DND-41 (cell line): Measurements from ENCODE around the gene SQSTM1.
A peak's percentile ranks its signal among the peaks of the same experiment; 100 is the strongest.
"Not testable (repeated sequence)": the region's sequence is repeated elsewhere in the genome, so short reads cannot be mapped to it uniquely, and the experiment has no call there.

ENCODE experiments used
- ATAC-seq: fragments of 200-7000 bp; cut with Tn5 transposase; 3 replicates; pipeline ENCODE4 v1.9.1; 2021; ENCODE audit warnings: low read depth; ENCODE audit not compliant: insufficient read depth
- DNase-seq: peaks from one replicate; pipeline ENCODE4 v3.0.0-alpha.2; 2020
- H2AFZ ChIP-seq: 2 replicates; pipeline ENCODE4 v1.6.0; 2012; ENCODE audit warnings: low read depth, low read length
- H3K27ac ChIP-seq: 2 replicates; pipeline ENCODE4 v1.5.1; 2012; ENCODE audit warnings: low read length, inconsistent platforms
- H3K27me3 ChIP-seq: fragments of 200-600 bp; sonication (generic); 2 replicates; pipeline ENCODE4 v1.6.0; 2012; ENCODE audit warnings: low read length, mild to moderate bottlenecking, inconsistent platforms; ENCODE audit not compliant: insufficient read depth, poor library complexity
- H3K36me3 ChIP-seq: 2 replicates; pipeline ENCODE4 v1.5.1; 2012; ENCODE audit warnings: low read length, inconsistent platforms; ENCODE audit not compliant: insufficient read depth
- H3K4me1 ChIP-seq: 2 replicates; pipeline ENCODE4 v1.5.1; 2012; ENCODE audit warnings: mild to moderate bottlenecking, low read length; ENCODE audit not compliant: insufficient read depth
- H3K4me2 ChIP-seq: 2 replicates; pipeline ENCODE4 v1.6.0; 2012; ENCODE audit warnings: mild to moderate bottlenecking, moderate library complexity, low read length, inconsistent platforms; ENCODE audit not compliant: insufficient read depth
- H3K4me3 ChIP-seq, 2 experiments: fragments of 200-600 bp in 1 of 2; shearing (Covaris generic) in 1 of 2; 2 replicates each; pipeline ENCODE4 v1.5.1; 2012 to 2016; ENCODE audit warnings: inconsistent platforms in 2 of 2, low read length in 2 of 2, mild to moderate bottlenecking in 2 of 2, low read depth in 1 of 2, moderate library complexity in 1 of 2
- H3K79me2 ChIP-seq: 2 replicates; pipeline ENCODE4 v1.6.0; 2012; ENCODE audit warnings: low read length, inconsistent platforms; ENCODE audit not compliant: insufficient read depth
- H3K9ac ChIP-seq: 2 replicates; pipeline ENCODE4 v1.6.0; 2012; ENCODE audit warnings: low read depth, mild to moderate bottlenecking, inconsistent platforms, low read length, moderate library complexity
- H3K9me3 ChIP-seq: 2 replicates; pipeline ENCODE4 v1.5.1; 2012; ENCODE audit warnings: low read length, moderate library complexity, mild to moderate bottlenecking, inconsistent platforms; ENCODE audit not compliant: insufficient read depth, severe bottlenecking
- H4K20me1 ChIP-seq: 2 replicates; pipeline ENCODE4 v1.6.0; 2012; ENCODE audit warnings: low read length; ENCODE audit not compliant: insufficient read depth
- EZH2 ChIP-seq: IDR thresholded peaks from 3 replicates; pipeline ENCODE4 v1.6.1; 2012; ENCODE audit warnings: borderline replicate concordance, low read depth, mild to moderate bottlenecking, moderate library complexity, low read length, inconsistent platforms; ENCODE audit not compliant: severe bottlenecking
- TF ChIP-seq, protein P1 (sequence below): IDR thresholded peaks from 2 replicates; pipeline ENCODE4 v1.5.1; 2012; ENCODE audit warnings: borderline replicate concordance, low read length, moderate library complexity, mild to moderate bottlenecking; ENCODE audit not compliant: poor library complexity, severe bottlenecking; ENCODE audit errors: extremely low read depth

SQSTM1 gene

DNA sequence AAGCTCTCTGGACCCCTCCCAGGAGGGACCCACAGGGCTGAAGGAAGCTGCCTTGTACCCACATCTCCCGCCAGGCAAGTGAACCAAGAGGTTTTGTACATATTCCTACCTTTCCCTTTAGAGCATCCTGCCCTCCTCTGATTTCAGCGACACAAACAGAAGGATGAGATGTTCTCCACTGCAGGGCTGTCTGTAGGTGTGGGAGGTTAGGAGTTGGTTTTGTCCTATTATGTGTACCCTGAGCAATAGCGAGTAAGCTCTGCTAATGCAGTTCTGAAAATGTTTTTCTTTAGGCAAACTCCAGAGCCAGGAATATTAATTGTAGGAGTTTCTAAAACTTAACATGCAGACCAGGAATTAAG lies 13.0 kb downstream of the SQSTM1 start:
- no peak overlapping the region for H3K4me3 ChIP-seq
- H3K27ac ChIP-seq = no peak overlapping the region

DNA sequence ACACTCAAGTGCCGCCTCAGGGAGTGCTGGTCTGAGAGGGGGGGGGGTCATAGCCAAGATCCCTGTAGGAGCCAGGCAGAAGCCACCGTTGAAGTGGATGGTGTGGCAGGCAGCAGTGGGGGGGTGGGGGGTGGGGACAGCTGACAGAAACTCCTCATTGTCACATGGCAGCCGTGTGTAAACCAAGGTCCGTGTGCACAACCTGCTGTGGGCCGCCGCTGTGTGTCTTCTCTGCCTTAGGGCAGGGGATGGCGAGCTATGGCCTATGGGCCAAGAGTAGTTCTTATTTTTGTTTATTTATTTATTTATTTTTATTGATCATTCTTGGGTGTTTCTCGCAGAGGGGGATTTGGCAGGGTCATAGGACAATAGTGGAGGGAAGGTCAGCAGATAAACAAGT lies 13.4 kb downstream of the SQSTM1 start:
- H3K27me3 ChIP-seq = no peaks in the 10 kb centered on the region
- no peaks in the 10 kb centered on the region for H4K20me1 ChIP-seq
- no peak overlapping the region for H3K4me3 ChIP-seq
- H3K4me1 ChIP-seq = peaks cover 12% of the 10 kb centered on the region
- no peaks in the 10 kb centered on the region for H3K79me2 ChIP-seq
- no peak for ATAC-seq
- DNase-seq = no peak
- H3K9ac ChIP-seq = no peak overlapping the region
- H3K27ac ChIP-seq = no peak overlapping the region
- no peak overlapping the region for H3K4me2 ChIP-seq
- no peak for TF ChIP-seq EZH2
- TF ChIP-seq, protein P1, sequence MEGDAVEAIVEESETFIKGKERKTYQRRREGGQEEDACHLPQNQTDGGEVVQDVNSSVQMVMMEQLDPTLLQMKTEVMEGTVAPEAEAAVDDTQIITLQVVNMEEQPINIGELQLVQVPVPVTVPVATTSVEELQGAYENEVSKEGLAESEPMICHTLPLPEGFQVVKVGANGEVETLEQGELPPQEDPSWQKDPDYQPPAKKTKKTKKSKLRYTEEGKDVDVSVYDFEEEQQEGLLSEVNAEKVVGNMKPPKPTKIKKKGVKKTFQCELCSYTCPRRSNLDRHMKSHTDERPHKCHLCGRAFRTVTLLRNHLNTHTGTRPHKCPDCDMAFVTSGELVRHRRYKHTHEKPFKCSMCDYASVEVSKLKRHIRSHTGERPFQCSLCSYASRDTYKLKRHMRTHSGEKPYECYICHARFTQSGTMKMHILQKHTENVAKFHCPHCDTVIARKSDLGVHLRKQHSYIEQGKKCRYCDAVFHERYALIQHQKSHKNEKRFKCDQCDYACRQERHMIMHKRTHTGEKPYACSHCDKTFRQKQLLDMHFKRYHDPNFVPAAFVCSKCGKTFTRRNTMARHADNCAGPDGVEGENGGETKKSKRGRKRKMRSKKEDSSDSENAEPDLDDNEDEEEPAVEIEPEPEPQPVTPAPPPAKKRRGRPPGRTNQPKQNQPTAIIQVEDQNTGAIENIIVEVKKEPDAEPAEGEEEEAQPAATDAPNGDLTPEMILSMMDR = no peak
- no peaks in the 10 kb centered on the region for H3K9me3 ChIP-seq
- peaks cover 70% of the 10 kb centered on the region for H3K36me3 ChIP-seq
- H2AFZ ChIP-seq = no peak overlapping the region

More for the DNA sequence above, 13.0 kb downstream of the SQSTM1 start:
- Histone ChIP-seq H3K9me3 (no peaks in the 10 kb centered on the region), H3K79me2 (no peaks in the 10 kb centered on the region), H3K9ac (no peak overlapping the region), H3K36me3 (peaks cover 73% of the 10 kb centered on the region), H3K4me2 (no peak overlapping the region), H3K27me3 (no peaks in the 10 kb centered on the region), H2AFZ (no peak overlapping the region), H3K4me1 (peaks cover 12% of the 10 kb centered on the region), H4K20me1 (no peaks in the 10 kb centered on the region)
- TF ChIP-seq EZH2 = no peak
- TF ChIP-seq, protein P1 = no peak
- DNase-seq (no peak), ATAC-seq (no peak)

DNA sequence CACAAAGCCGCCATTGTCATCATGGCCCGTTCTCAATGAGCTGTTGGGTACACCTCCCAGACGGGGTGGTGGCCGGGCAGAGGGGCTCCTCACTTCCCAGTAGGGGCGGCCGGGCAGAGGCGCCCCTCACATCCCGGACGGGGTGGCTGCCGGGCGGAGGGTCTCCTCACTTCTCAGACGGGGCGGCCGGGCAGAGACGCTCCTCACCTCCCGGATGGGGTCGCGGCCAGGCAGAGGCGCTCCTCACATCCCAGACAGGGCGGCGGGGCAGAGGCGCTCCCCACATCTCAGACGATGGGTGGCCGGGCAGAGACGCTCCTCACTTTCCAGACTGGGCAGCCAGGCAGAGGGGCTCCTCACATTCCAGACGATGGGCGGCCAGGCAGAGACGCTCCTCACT lies 14.2 kb downstream of the SQSTM1 start:
- not testable (repeated sequence) for H3K9ac ChIP-seq, H3K79me2 ChIP-seq, ATAC-seq, H3K9me3 ChIP-seq, H3K27ac ChIP-seq, H2AFZ ChIP-seq, H3K4me3 ChIP-seq, H4K20me1 ChIP-seq, H3K27me3 ChIP-seq, DNase-seq, H3K4me2 ChIP-seq
- Histone ChIP-seq H3K36me3 (peaks cover 68% of the 10 kb centered on the region), H3K4me1 (peaks cover 12% of the 10 kb centered on the region)

DNA sequence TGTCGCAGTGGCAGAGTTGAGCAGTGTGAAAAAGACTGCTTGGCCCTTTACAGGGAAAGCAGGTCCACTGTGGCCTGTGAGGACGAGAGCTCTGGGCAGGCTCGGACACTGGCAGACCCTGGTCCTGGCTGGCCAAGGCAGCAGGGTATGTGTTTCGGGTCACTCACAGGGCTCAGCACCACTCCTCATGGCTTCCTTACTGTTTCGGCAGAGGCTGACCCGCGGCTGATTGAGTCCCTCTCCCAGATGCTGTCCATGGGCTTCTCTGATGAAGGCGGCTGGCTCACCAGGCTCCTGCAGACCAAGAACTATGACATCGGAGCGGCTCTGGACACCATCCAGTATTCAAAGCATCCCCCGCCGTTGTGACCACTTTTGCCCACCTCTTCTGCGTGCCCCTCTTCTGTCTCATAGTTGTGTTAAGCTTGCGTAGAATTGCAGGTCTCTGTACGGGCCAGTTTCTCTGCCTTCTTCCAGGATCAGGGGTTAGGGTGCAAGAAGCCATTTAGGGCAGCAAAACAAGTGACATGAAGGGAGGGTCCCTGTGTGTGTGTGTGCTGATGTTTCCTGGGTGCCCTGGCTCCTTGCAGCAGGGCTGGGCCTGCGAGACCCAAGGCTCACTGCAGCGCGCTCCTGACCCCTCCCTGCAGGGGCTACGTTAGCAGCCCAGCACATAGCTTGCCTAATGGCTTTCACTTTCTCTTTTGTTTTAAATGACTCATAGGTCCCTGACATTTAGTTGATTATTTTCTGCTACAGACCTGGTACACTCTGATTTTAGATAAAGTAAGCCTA lies 15.7 kb downstream of the SQSTM1 start:
- peaks cover 63% of the 10 kb centered on the region for H3K36me3 ChIP-seq
- H3K4me2 ChIP-seq = no peak overlapping the region
- no peaks in the 10 kb centered on the region for H3K9me3 ChIP-seq
- DNase-seq (peak; percentile 68), ATAC-seq (peak; percentile 94)
- no peaks in the 10 kb centered on the region for H3K27me3 ChIP-seq
- peak overlapping the region; percentile 52; the same call in 1 of the 2 replicates for H3K27ac ChIP-seq
- no peak overlapping the region for H2AFZ ChIP-seq
- H3K9ac ChIP-seq = no peak overlapping the region
- no peaks in the 10 kb centered on the region for H3K79me2 ChIP-seq
- H4K20me1 ChIP-seq = no peaks in the 10 kb centered on the region
- H3K4me1 ChIP-seq = peaks cover 12% of the 10 kb centered on the region
- TF ChIP-seq EZH2 = no peak
- TF ChIP-seq, protein P1 = peak; percentile 60
- no peak overlapping the region for H3K4me3 ChIP-seq
